Measurements from ENCODE around the gene CANT1. TPM values are rescaled to one million over a fixed set of nuclear protein-coding genes. Genes with fewer than 3 reads are reported as not detected.
A peak's percentile ranks its signal among the peaks of the same experiment; 100 is the strongest.

The CANT1 gene
- total and polyA plus RNA-seq, 2 of the 13 experiments (the other 11 are each of a cell fraction or from before 2014, with no cell fraction given) = 34.1 to 42.1 TPM

DNA sequence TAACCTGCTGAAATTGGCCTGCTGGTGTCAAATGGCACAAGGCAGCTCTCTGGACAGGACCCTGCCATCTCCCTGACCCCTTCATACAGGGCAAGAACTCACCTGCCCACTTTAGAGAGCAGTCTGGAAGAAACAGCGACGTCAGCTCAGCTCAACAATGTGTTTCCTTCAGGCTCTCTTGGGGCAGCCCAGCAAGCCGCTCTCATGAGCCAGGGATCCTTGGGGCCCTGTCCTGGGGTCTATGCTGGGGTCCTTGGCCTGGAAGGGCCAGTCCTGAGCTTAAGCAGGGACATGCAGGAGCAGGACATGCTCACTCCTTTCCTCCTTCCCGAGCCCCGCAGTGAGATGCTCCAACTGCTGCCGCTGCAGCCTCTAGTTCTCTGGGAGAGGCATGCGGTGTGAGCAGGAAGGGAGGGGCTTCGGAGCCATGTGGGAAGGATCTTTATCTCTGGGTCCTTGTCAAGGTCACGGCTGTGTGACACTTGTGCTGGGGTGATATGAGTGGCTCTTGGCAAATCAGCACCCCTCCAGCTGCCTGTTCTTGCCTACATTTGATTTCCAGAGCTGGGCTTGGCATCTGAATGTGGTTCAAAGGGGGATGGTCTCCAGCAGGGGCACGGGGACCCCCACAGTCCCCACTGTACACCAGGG is 17.8 kb upstream of the CANT1 start (continued):
- TF ChIP-seq SUZ12 (IDR thresholded peaks at IDR 0.05; ENCODE audit: low read depth, low read length) (no peak), ZNF644 (CRISPR knock-in tag; IDR thresholded peaks at IDR 0.05; ENCODE audit: low read depth) (0 out of 2 replicates have a peak, but pooled peaks have one; percentile 27), RBM39 (IDR thresholded peaks at IDR 0.05; ENCODE audit: low read depth, low read length, poor library complexity, severe bottlenecking) (no peak), ZNF703 (CRISPR knock-in tag; IDR thresholded peaks at IDR 0.05; ENCODE audit: borderline replicate concordance) (no peak), ZNF572 (CRISPR knock-in tag; IDR thresholded peaks at IDR 0.05) (peak; percentile 60), SMC3 (IDR thresholded peaks at IDR 0.05; ENCODE audit: low read length) (no peak), GATA4 (IDR thresholded peaks at IDR 0.05; ENCODE audit: borderline replicate concordance, low read depth) (peak; percentile 63; the same call in 1 of the 2 replicates), TBX3 (IDR thresholded peaks at IDR 0.05; ENCODE audit: borderline replicate concordance) (0 out of 2 replicates have a peak, but pooled peaks have one; percentile 17), FOXA3 (CRISPR knock-in tag; IDR thresholded peaks at IDR 0.05) (peak; percentile 56), ZNF567 (CRISPR knock-in tag; IDR thresholded peaks at IDR 0.05; ENCODE audit: borderline replicate concordance) (peak; percentile 74; the same call in 1 of the 2 replicates), MYNN (CRISPR knock-in tag; IDR thresholded peaks at IDR 0.05; ENCODE audit: low read depth) (0 out of 2 replicates have a peak, but pooled peaks have one; percentile 76), ZNF225 (CRISPR knock-in tag; IDR thresholded peaks at IDR 0.05) (peak; percentile 88; the same call in 1 of the 2 replicates)
- TF ChIP-seq, protein P1, sequence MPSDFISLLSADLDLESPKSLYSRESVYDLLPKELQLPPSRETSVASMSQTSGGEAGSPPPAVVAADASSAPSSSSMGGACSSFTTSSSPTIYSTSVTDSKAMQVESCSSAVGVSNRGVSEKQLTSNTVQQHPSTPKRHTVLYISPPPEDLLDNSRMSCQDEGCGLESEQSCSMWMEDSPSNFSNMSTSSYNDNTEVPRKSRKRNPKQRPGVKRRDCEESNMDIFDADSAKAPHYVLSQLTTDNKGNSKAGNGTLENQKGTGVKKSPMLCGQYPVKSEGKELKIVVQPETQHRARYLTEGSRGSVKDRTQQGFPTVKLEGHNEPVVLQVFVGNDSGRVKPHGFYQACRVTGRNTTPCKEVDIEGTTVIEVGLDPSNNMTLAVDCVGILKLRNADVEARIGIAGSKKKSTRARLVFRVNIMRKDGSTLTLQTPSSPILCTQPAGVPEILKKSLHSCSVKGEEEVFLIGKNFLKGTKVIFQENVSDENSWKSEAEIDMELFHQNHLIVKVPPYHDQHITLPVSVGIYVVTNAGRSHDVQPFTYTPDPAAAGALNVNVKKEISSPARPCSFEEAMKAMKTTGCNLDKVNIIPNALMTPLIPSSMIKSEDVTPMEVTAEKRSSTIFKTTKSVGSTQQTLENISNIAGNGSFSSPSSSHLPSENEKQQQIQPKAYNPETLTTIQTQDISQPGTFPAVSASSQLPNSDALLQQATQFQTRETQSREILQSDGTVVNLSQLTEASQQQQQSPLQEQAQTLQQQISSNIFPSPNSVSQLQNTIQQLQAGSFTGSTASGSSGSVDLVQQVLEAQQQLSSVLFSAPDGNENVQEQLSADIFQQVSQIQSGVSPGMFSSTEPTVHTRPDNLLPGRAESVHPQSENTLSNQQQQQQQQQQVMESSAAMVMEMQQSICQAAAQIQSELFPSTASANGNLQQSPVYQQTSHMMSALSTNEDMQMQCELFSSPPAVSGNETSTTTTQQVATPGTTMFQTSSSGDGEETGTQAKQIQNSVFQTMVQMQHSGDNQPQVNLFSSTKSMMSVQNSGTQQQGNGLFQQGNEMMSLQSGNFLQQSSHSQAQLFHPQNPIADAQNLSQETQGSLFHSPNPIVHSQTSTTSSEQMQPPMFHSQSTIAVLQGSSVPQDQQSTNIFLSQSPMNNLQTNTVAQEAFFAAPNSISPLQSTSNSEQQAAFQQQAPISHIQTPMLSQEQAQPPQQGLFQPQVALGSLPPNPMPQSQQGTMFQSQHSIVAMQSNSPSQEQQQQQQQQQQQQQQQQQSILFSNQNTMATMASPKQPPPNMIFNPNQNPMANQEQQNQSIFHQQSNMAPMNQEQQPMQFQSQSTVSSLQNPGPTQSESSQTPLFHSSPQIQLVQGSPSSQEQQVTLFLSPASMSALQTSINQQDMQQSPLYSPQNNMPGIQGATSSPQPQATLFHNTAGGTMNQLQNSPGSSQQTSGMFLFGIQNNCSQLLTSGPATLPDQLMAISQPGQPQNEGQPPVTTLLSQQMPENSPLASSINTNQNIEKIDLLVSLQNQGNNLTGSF (CRISPR knock-in tag; IDR thresholded peaks at IDR 0.05) = peak; percentile 7
- TF ChIP-seq, protein P2, sequence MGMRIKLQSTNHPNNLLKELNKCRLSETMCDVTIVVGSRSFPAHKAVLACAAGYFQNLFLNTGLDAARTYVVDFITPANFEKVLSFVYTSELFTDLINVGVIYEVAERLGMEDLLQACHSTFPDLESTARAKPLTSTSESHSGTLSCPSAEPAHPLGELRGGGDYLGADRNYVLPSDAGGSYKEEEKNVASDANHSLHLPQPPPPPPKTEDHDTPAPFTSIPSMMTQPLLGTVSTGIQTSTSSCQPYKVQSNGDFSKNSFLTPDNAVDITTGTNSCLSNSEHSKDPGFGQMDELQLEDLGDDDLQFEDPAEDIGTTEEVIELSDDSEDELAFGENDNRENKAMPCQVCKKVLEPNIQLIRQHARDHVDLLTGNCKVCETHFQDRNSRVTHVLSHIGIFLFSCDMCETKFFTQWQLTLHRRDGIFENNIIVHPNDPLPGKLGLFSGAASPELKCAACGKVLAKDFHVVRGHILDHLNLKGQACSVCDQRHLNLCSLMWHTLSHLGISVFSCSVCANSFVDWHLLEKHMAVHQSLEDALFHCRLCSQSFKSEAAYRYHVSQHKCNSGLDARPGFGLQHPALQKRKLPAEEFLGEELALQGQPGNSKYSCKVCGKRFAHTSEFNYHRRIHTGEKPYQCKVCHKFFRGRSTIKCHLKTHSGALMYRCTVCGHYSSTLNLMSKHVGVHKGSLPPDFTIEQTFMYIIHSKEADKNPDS (CRISPR knock-in tag; IDR thresholded peaks at IDR 0.05) = no peak; the same call in 1 of the 2 replicates
- TF ChIP-seq, protein P3, sequence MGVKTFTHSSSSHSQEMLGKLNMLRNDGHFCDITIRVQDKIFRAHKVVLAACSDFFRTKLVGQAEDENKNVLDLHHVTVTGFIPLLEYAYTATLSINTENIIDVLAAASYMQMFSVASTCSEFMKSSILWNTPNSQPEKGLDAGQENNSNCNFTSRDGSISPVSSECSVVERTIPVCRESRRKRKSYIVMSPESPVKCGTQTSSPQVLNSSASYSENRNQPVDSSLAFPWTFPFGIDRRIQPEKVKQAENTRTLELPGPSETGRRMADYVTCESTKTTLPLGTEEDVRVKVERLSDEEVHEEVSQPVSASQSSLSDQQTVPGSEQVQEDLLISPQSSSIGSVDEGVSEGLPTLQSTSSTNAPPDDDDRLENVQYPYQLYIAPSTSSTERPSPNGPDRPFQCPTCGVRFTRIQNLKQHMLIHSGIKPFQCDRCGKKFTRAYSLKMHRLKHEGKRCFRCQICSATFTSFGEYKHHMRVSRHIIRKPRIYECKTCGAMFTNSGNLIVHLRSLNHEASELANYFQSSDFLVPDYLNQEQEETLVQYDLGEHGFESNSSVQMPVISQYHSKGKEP (CRISPR knock-in tag; IDR thresholded peaks at IDR 0.05) = no peak
- TF ChIP-seq, protein P4, sequence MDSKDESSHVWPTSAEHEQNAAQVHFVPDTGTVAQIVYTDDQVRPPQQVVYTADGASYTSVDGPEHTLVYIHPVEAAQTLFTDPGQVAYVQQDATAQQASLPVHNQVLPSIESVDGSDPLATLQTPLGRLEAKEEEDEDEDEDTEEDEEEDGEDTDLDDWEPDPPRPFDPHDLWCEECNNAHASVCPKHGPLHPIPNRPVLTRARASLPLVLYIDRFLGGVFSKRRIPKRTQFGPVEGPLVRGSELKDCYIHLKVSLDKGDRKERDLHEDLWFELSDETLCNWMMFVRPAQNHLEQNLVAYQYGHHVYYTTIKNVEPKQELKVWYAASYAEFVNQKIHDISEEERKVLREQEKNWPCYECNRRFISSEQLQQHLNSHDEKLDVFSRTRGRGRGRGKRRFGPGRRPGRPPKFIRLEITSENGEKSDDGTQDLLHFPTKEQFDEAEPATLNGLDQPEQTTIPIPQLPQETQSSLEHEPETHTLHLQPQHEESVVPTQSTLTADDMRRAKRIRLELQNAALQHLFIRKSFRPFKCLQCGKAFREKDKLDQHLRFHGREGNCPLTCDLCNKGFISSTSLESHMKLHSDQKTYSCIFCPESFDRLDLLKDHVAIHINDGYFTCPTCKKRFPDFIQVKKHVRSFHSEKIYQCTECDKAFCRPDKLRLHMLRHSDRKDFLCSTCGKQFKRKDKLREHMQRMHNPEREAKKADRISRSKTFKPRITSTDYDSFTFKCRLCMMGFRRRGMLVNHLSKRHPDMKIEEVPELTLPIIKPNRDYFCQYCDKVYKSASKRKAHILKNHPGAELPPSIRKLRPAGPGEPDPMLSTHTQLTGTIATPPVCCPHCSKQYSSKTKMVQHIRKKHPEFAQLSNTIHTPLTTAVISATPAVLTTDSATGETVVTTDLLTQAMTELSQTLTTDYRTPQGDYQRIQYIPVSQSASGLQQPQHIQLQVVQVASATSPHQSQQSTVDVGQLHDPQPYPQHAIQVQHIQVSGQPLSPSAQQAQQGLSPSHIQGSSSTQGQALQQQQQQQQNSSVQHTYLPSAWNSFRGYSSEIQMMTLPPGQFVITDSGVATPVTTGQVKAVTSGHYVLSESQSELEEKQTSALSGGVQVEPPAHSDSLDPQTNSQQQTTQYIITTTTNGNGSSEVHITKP (CRISPR knock-in tag; IDR thresholded peaks at IDR 0.05; ENCODE audit: low read depth) = peak; percentile 85
